ENCODE data around the gene LRP5.

GRCh38 chr11:68432874-68433273 lies 120.5 kb downstream of the LRP5 start:
- TF ChIP-seq EZH2phosphoT487 (IDR thresholded peaks at IDR 0.05; ENCODE audit: borderline replicate concordance) (no peak), CTCF (conservative IDR thresholded peaks at IDR 0.05; ENCODE audit: low read length) (no peak)

All from Loucy (cell line).